Ascending aorta (tissue), 2 donors: Measurements from ENCODE around the gene CHEK2. TPM values are rescaled to one million over a fixed set of nuclear protein-coding genes. Genes with fewer than 3 reads are reported as not detected.

Source experiments
- DNase-seq, 2 donors: peaks; one replicate each; pipeline ENCODE4 v3.0.0-alpha.2; 2019; ENCODE audit warnings: low spot score in 2 of 2
- H3K27ac ChIP-seq, 2 donors: fragments of 200-600 bp; sonication (generic); one replicate each; pipeline ENCODE4 v1.5.1; 2016 to 2017; ENCODE audit warnings: mild to moderate bottlenecking in 1 of 2
- H3K27me3 ChIP-seq: fragments of 200-600 bp; sonication (generic); one replicate; pipeline ENCODE4 v1.5.1; 2017
- H3K36me3 ChIP-seq, 2 donors: fragments of 200-600 bp; sonication (generic); one replicate each; pipeline ENCODE4 v1.5.1; 2016
- H3K4me1 ChIP-seq, 2 donors: fragments of 200-600 bp; sonication (generic); one replicate each; pipeline ENCODE4 v1.5.1; 2016 to 2017; ENCODE audit warnings: mild to moderate bottlenecking in 1 of 2
- H3K4me3 ChIP-seq, 2 donors: fragments of 200-600 bp; sonication (generic); one replicate each; pipeline ENCODE4 v1.5.1; 2016 to 2017; ENCODE audit warnings: mild to moderate bottlenecking in 1 of 2
- H3K9me3 ChIP-seq, 2 donors: fragments of 200-600 bp; sonication (generic); one replicate each; pipeline ENCODE4 v1.5.1; 2016
- intact Hi-C: fragments of 100-400 bp; cut with DNase I; formaldehyde crosslinking; loops from one replicate; pipeline ENCODE4 v1.15.1; 2023
- total RNA-seq: library from RNA; depleted of rRNA; stranded (reverse); fragments of >200 nt; gene quantifications from one replicate; pipeline ENCODE4 v1.1.0, GENCODE V29; 2016
- TF ChIP-seq, protein P1 (sequence below), 3 experiments: fragments of 200-600 bp in 2 of 3; fragments of 450-650 bp in 1 of 3; sonication (generic) in 2 of 3; IDR thresholded peaks; one replicate each; pipeline ENCODE4 v1.5.1; 2016 to 2019; ENCODE audit warnings: antibody characterized with exemption in 3 of 3, mild to moderate bottlenecking in 1 of 3, moderate library complexity in 1 of 3

CHEK2 gene
- total RNA-seq, 1 donor from 2014 or later: 1.3 TPM

DNA sequence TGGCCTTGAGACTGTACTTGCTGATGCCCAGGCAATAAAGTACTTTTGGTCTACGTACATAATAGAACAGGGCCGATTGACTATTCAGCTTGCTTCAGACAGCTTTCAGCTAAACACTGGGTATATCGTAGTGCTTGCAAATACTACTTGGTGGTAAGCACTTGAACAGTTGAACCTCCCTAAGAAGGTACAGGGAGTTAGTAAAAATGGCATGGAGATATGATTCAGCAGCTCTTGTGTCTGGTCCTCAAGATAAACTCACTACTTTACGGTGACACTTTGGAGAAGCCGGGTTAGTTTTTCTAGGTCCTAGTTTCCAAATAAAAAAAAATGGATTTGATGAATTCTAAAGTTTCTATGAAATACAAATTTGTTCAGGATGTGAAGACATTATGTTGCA lies 38.2 kb upstream of the CHEK2 start:
- TF ChIP-seq, protein P1, sequence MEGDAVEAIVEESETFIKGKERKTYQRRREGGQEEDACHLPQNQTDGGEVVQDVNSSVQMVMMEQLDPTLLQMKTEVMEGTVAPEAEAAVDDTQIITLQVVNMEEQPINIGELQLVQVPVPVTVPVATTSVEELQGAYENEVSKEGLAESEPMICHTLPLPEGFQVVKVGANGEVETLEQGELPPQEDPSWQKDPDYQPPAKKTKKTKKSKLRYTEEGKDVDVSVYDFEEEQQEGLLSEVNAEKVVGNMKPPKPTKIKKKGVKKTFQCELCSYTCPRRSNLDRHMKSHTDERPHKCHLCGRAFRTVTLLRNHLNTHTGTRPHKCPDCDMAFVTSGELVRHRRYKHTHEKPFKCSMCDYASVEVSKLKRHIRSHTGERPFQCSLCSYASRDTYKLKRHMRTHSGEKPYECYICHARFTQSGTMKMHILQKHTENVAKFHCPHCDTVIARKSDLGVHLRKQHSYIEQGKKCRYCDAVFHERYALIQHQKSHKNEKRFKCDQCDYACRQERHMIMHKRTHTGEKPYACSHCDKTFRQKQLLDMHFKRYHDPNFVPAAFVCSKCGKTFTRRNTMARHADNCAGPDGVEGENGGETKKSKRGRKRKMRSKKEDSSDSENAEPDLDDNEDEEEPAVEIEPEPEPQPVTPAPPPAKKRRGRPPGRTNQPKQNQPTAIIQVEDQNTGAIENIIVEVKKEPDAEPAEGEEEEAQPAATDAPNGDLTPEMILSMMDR (IDR thresholded peaks at IDR 0.05): no peak
- peaks cover 43 to 71% of the 10 kb centered on the region in 2 donors for H3K36me3 ChIP-seq
- H3K4me1 ChIP-seq: peaks cover 0 to 1% of the 10 kb centered on the region in 2 donors
- no peak for DNase-seq
- H3K9me3 ChIP-seq: no peaks in the 10 kb centered on the region
- H3K27ac ChIP-seq: no peak overlapping the region
- no peak overlapping the region for H3K4me3 ChIP-seq
- intact Hi-C loops: loop anchor here (10.0 kb wide), 1 partner anchor 105 kb away; the partner anchor contains the start of gene TTC28
- H3K27me3 ChIP-seq: no peaks in the 10 kb centered on the region

- Histone ChIP-seq H3K4me1 (peaks cover 3 to 10% of the 10 kb centered on the region in 2 donors), H3K27ac (no peak overlapping the region), H3K27me3 (no peaks in the 10 kb centered on the region), H3K36me3 (peaks cover 7 to 28% of the 10 kb centered on the region in 2 donors), H3K4me3 (peak overlapping the region in 1 of 2 donors; percentile 90), H3K9me3 (no peaks in the 10 kb centered on the region)
- intact Hi-C loops: loop anchor here (10.0 kb wide), 1 partner anchor 100 kb away; the partner anchor contains the start of gene TTC28
- DNase-seq: no peak
- TF ChIP-seq, protein P1 (IDR thresholded peaks at IDR 0.05): no peak
These were observed 32.8 kb upstream of the CHEK2 start for GRCh38 chr22:28774378-28774777.

DNA sequence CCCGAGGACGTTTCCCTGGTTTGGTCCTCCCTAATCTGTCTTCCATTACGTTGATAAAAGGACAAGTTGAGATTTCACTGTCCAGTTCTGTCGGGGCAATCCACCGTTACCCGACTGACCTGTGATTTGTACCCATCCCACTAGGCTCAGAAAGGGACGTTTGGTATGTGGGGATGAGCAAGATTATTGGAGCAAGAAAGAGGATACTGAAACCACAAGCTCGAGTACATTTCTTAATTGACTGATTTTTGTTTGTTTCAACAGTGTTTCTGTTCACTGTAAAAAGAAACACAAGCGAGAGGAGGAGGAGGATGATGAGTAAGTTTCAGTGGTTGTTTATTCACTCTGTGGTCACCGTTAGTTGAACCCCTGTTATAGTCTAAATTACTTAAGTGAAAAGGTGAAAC lies 31.8 kb upstream of the CHEK2 start:
- DNase-seq: no peak
- TF ChIP-seq, protein P1 (IDR thresholded peaks at IDR 0.05): no peak
- Histone ChIP-seq H3K9me3 (no peaks in the 10 kb centered on the region), H3K4me3 (peak overlapping the region; percentile 90), H3K36me3 (peaks cover 7 to 28% of the 10 kb centered on the region in 2 donors), H3K27me3 (no peaks in the 10 kb centered on the region), H3K4me1 (peaks cover 3 to 10% of the 10 kb centered on the region in 2 donors), H3K27ac (peak overlapping the region; percentile 95 to 98)
- intact Hi-C loops: loop anchor here (1.0 to 10.0 kb wide), 3 partner anchors 27 to 99 kb away; partner anchors contain the start of genes TTC28 and XBP1

GRCh38 chr22:28772633-28773460 lies 31.2 kb upstream of the CHEK2 start, which contains the start of gene CCDC117:
TSS of gene CCDC117 (plus strand) at chr22:28772695. CDS start at chr22:28772850, 155 bp downstream.
- no peaks in the 10 kb centered on the region for H3K9me3 ChIP-seq
- H3K36me3 ChIP-seq: peaks cover 7 to 23% of the 10 kb centered on the region in 2 donors
- H3K27ac ChIP-seq: peak within 1 kb of the TSS; percentile 95 to 98
- TF ChIP-seq, protein P1 (IDR thresholded peaks at IDR 0.05): peak in 1 of 3 experiments; percentile 81
- peak within 1 kb of the TSS; percentile 90 for H3K4me3 ChIP-seq
- peaks cover 3 to 10% of the 10 kb centered on the region in 2 donors for H3K4me1 ChIP-seq
- intact Hi-C loops: loop anchor here (1.0 to 10.0 kb wide), 5 partner anchors 27 to 110 kb away; partner anchors contain the start of genes HSCB, TTC28, XBP1 and ZNRF3
- H3K27me3 ChIP-seq: no peaks in the 10 kb centered on the region
- DNase-seq: peak; percentile 86 to 97

DNA sequence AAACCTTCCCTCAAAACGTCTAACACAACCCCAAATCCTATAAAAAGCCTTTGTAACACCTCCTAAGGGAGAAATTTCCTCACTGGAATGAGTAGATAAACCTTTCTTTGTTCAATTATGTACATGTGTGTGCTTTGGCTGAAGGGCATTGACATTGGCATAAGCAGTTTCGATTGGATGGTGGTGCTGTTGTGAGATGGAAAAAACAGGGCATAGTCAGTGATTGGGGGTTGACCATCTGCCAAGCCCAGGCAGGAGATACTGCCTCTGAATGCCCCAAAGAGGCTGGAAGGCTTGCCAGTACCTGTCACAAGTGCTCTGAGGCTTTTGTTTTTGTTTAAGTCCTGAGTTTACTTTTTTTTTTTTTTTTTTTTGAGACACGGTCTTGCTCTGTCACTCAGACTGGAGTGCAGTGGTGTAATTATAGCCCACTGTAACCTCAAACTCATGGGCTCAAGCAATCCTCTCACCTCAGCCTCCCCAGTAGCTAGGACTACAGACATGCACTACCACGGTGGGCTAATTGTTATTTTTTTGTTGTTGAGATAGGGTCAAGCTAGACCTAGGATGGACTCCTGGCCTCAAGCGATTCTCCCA lies 29.7 kb upstream of the CHEK2 start:
- H3K4me3 ChIP-seq: no peak overlapping the region
- TF ChIP-seq, protein P1 (IDR thresholded peaks at IDR 0.05): no peak
- H3K36me3 ChIP-seq: peaks cover 7 to 13% of the 10 kb centered on the region in 2 donors
- intact Hi-C loops: loop anchor here (10.0 kb wide), 1 partner anchor 96 kb away; the partner anchor contains the start of gene TTC28
- H3K9me3 ChIP-seq: no peaks in the 10 kb centered on the region
- peak overlapping the region in 1 of 2 donors; percentile 5 for H3K27ac ChIP-seq
- peaks cover 3 to 10% of the 10 kb centered on the region in 2 donors for H3K4me1 ChIP-seq
- no peak for DNase-seq
- no peaks in the 10 kb centered on the region for H3K27me3 ChIP-seq
